Adrenal gland (tissue), 12 donors: ENCODE data around the gene HSBP1L1. TPM values are rescaled to one million over a fixed set of nuclear protein-coding genes. Genes with fewer than 3 reads are reported as not detected.

Experiments
- DNase-seq, 7 donors: peaks; one replicate each; pipeline ENCODE4 v3.0.0-alpha.2; 2019 to 2020
- H3K27ac ChIP-seq, 5 donors: fragments of 200-600 bp; sonication (generic) in 4 of 5; 1 replicate in 3 of 5; 2 replicates in 2 of 5; pipeline versions ENCODE4 v1.5.1 to v1.8.0; 2016 to 2020; ENCODE audit warnings: mild to moderate bottlenecking in 1 of 5
- H3K27me3 ChIP-seq: fragments of 200-600 bp; 2 replicates; pipeline ENCODE4 v1.8.0; 2021
- H3K36me3 ChIP-seq, 2 donors: fragments of 200-600 bp; replicated peaks in 1 of 2; 1 replicate in 1 of 2; 2 replicates in 1 of 2; pipeline versions ENCODE4 v1.5.1 to v1.8.0; 2018 to 2022
- H3K4me1 ChIP-seq, 2 donors: fragments of 200-600 bp; replicated peaks in 1 of 2; 1 replicate in 1 of 2; 2 replicates in 1 of 2; pipeline versions ENCODE4 v1.5.1 to v1.8.0; 2018 to 2021
- H3K4me3 ChIP-seq, 4 donors: fragments of 200-600 bp; sonication (generic) in 3 of 4; one replicate each; pipeline ENCODE4 v1.5.1; 2016 to 2018
- H3K9me3 ChIP-seq, 3 donors: fragments of 200-600 bp; sonication (generic) in 1 of 3; replicated peaks in 1 of 3; 1 replicate in 2 of 3; 2 replicates in 1 of 3; pipeline versions ENCODE4 v1.5.1 to v1.8.0; 2016 to 2021
- POLR2A ChIP-seq, 2 donors: fragments of 450-650 bp; IDR thresholded peaks; one replicate each; pipeline ENCODE4 v1.6.1; 2017; ENCODE audit warnings: antibody characterized with exemption in 2 of 2, mild to moderate bottlenecking in 2 of 2, moderate library complexity in 1 of 2
- WGBS, 4 donors: extraction: QIAGEN DNeasy Blood & Tissue Kit in 2 of 4; methylation state at CpG; one replicate each; pipeline versions ENCODE4 v1.1.5 to v1.1.7; 2013 to 2017; 5-methylcytosine and 5-hydroxymethylcytosine counted together
- intact Hi-C, 2 donors: fragments of 100-400 bp; cut with DNase I; formaldehyde crosslinking; loops; one replicate each; pipeline versions ENCODE4 v1.14.1 to v1.15.0; 2022 to 2023
- polyA plus RNA-seq, 3 donors: library from polyadenylated mRNA; stranded (reverse); fragments of 200-250 nt in 2 of 3; fragments of 350-450 nt in 1 of 3; fragmentation: Illumina TruSeq in 1 of 3; extraction: RNeasy Lipid Tissue Mini Kit (QIAGEN cat#74804) in 1 of 3; gene quantifications; one replicate each; pipeline ENCODE4 v1.2.3, GENCODE V29; 2013 to 2014
- total RNA-seq, 9 donors: library from RNA; depleted of rRNA in 4 of 9; stranded (reverse); fragments of >200 nt in 4 of 9; fragments of 120-200 nt in 1 of 9; fragmentation: NEBNext Ultra II Directional in 1 of 9; extraction: Animal tissue kit (Norgen Biotek cat#: 25700) in 1 of 9; gene quantifications; one replicate each; pipeline versions ENCODE4 v1.1.0 to v1.2.4, GENCODE V29; 2013 to 2023
- TF ChIP-seq, protein P1 (sequence below), 6 experiments: fragments of 450-650 bp in 4 of 6; fragments of 200-600 bp in 2 of 6; sonication (generic) in 1 of 6; IDR thresholded peaks; 1 replicate in 5 of 6; 2 replicates in 1 of 6; pipeline versions ENCODE4 v1.5.1 to v1.8.0; 2016 to 2021; ENCODE audit warnings: antibody characterized with exemption in 6 of 6, mild to moderate bottlenecking in 2 of 6, moderate library complexity in 1 of 6
- donor health status: healthy with polysubstance abuse.
- donor health status: Bipolar disorder and iron deficiency.
- donor health status: DM: yes; HTN: yes; CAD: no.
- donor health status: DM: no; HTN: no; CAD: no.
- donor health status: DM: no; HTN: no; CAD: no.
- donor health status: DM: yes; HTN: yes; CAD: no.

Gene HSBP1L1
- total and polyA plus RNA-seq, 12 donors = 17.3 to 182 (median 36.0) TPM

DNA sequence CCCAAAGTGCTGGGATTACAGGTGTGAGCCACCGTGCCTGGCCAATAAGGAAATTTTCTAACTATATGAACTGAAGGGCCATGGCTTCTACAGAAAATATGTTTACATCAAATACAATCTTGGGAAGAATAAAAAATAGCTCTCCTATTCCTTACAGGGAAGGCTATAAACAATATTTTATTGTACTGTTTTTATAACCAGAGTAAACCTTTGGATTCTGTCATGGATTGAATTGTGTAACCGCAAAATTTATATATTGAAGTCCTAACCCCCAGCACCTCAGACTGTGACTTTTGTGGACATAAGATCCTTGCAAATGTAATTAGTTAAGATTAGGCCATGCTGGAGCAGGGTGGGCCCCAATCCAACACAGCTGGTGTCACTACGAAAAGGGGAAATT is 8.3 kb downstream of the HSBP1L1 start:
- Histone ChIP-seq H3K27ac (no peak overlapping the region), H3K36me3 (peaks cover 0 to 33% of the 10 kb centered on the region in 2 donors), H3K9me3 (no peaks in the 10 kb centered on the region), H3K4me3 (no peak overlapping the region), H3K4me1 (no peaks in the 10 kb centered on the region), H3K27me3 (no peaks in the 10 kb centered on the region)
- TF ChIP-seq POLR2A (IDR thresholded peaks at IDR 0.05) = no peak
- TF ChIP-seq, protein P1, sequence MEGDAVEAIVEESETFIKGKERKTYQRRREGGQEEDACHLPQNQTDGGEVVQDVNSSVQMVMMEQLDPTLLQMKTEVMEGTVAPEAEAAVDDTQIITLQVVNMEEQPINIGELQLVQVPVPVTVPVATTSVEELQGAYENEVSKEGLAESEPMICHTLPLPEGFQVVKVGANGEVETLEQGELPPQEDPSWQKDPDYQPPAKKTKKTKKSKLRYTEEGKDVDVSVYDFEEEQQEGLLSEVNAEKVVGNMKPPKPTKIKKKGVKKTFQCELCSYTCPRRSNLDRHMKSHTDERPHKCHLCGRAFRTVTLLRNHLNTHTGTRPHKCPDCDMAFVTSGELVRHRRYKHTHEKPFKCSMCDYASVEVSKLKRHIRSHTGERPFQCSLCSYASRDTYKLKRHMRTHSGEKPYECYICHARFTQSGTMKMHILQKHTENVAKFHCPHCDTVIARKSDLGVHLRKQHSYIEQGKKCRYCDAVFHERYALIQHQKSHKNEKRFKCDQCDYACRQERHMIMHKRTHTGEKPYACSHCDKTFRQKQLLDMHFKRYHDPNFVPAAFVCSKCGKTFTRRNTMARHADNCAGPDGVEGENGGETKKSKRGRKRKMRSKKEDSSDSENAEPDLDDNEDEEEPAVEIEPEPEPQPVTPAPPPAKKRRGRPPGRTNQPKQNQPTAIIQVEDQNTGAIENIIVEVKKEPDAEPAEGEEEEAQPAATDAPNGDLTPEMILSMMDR (IDR thresholded peaks at IDR 0.05) = no peak
- 89 to 94% (median 93%) methylated on average over 3 of the region's 3 CpGs for whole genome bisulfite sequencing, 4 donors
- intact Hi-C loops = no loop called here
- DNase-seq = no peak

DNA sequence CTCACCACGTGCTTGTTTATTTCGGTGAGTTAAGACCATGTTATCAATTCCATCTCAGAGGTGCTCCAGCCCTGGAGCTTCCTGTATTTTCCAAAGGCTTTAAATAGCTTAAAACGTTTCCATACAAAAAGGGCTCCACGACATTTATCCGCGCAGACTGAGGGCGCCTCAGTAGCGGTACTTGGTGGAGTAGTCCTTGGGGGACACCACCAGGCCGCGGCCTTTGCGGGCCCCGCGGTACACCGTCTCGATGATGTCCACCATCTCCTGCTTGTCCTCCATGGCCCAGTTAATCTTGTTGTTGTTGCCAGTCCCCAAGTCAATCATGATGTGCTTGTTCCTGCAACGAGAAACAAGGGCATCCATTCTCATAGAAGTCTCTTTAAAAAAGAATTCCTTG is 9.1 kb downstream of the HSBP1L1 start:
- intact Hi-C loops = no loop called here
- Histone ChIP-seq H3K9me3 (no peaks in the 10 kb centered on the region), H3K36me3 (peaks cover 0 to 33% of the 10 kb centered on the region in 2 donors), H3K27ac (no peak overlapping the region), H3K4me1 (no peaks in the 10 kb centered on the region), H3K4me3 (no peak overlapping the region), H3K27me3 (no peaks in the 10 kb centered on the region)
- TF ChIP-seq POLR2A (IDR thresholded peaks at IDR 0.05) = no peak
- TF ChIP-seq, protein P1 (IDR thresholded peaks at IDR 0.05) = no peak
- peak in 1 of 7 donors; percentile 47 for DNase-seq
- WGBS, 4 donors = 92 to 96% (median 94%) methylated on average over 16 of the region's 16 CpGs

DNA sequence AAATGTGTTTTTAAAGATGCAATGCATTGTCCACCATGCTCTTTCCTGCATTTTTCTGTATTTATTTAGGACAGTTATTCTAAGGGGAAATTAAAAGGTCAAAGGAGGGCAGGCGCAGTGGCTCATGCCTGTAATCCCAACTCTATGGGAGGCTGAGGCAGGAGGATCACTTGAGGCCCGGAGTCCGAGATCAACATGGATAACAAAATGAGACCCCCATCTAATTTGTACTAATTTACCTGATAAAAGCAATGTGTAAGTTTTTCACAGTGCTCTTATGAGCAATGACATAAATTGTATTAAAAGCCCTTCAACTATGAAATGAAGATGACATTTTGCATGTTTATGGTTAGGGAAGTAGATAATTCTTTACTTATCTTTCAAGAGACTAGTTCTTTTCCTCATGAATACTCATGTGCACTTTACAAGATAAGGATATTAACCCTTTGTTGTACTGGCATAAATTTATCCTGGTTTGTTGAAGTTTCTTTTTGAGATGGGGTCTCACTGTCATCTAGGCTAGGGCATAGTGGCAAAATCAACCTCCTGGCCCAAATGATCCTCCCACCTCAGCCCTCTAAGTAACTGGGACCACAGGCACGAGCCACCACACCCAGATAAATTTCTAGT is 9.7 kb downstream of the HSBP1L1 start:
- no peak for DNase-seq
- Histone ChIP-seq H3K36me3 (peaks cover 0 to 33% of the 10 kb centered on the region in 2 donors), H3K27ac (no peak overlapping the region), H3K4me1 (no peaks in the 10 kb centered on the region), H3K27me3 (no peaks in the 10 kb centered on the region), H3K9me3 (no peaks in the 10 kb centered on the region), H3K4me3 (no peak overlapping the region)
- TF ChIP-seq, protein P1 (IDR thresholded peaks at IDR 0.05) = no peak
- TF ChIP-seq POLR2A (IDR thresholded peaks at IDR 0.05) = no peak
- WGBS, 4 donors = 93 to 99% (median 97%) methylated on average over 4 of the region's 4 CpGs
- intact Hi-C loops = no loop called here

DNA sequence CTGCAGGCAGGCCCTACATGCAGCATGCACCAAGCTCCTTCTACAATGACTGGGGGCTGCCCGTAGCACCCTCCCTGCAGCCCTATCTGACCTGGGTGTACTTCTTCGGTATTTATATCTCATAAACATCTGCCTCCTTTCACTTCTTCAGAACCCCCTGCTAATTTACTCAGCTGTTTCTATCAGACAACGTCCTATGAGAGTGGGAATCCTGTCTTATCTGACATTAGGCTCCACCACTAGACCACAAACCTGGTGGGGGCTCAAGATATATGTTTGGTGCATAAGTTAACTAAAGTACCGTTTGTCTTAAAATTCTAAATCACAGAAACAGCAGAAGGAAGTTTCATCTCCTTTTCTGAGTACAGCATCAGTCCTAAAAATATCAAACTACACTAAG is 10.6 kb downstream of the HSBP1L1 start:
- no peaks in the 10 kb centered on the region for H3K4me1 ChIP-seq
- intact Hi-C loops = no loop called here
- no peaks in the 10 kb centered on the region for H3K9me3 ChIP-seq
- no peak for DNase-seq
- no peaks in the 10 kb centered on the region for H3K27me3 ChIP-seq
- H3K36me3 ChIP-seq = peaks cover 0 to 33% of the 10 kb centered on the region in 2 donors
- H3K4me3 ChIP-seq = no peak overlapping the region
- 84 to 94% (median 90%) methylated on average over 4 of the region's 4 CpGs for WGBS, 4 donors
- no peak for TF ChIP-seq POLR2A (IDR thresholded peaks at IDR 0.05)
- TF ChIP-seq, protein P1 (IDR thresholded peaks at IDR 0.05) = no peak
- no peak overlapping the region for H3K27ac ChIP-seq
